ENCODE data around the gene ZMIZ1.

Gene ZMIZ1

GRCh38 chr10:79298403-79299244 is 229.9 kb downstream of the ZMIZ1 start:
- peak; percentile 56 for DNase-seq

GRCh38 chr10:79299397-79300241 is 230.9 kb downstream of the ZMIZ1 start:
- no peak for DNase-seq

DNA sequence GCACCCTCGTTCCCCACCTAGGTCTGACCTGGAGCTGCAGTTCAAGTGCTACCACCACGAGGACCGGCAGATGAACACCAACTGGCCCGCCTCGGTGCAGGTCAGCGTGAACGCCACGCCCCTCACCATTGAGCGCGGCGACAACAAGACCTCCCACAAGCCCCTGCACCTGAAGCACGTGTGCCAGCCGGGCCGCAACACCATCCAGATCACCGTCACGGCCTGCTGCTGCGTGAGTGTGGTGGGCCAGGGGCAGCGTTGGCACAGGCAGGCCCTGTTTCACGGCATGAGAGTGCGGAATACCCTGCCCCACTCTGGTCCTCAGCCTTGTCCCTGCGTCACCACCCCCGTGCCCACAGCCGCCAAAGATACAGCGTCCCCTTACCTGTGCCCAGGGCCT is 231.9 kb downstream of the ZMIZ1 start:
- DNase-seq: no peak

GRCh38 chr10:79301754-79302530 is 233.2 kb downstream of the ZMIZ1 start:
- no peak for DNase-seq

DNA sequence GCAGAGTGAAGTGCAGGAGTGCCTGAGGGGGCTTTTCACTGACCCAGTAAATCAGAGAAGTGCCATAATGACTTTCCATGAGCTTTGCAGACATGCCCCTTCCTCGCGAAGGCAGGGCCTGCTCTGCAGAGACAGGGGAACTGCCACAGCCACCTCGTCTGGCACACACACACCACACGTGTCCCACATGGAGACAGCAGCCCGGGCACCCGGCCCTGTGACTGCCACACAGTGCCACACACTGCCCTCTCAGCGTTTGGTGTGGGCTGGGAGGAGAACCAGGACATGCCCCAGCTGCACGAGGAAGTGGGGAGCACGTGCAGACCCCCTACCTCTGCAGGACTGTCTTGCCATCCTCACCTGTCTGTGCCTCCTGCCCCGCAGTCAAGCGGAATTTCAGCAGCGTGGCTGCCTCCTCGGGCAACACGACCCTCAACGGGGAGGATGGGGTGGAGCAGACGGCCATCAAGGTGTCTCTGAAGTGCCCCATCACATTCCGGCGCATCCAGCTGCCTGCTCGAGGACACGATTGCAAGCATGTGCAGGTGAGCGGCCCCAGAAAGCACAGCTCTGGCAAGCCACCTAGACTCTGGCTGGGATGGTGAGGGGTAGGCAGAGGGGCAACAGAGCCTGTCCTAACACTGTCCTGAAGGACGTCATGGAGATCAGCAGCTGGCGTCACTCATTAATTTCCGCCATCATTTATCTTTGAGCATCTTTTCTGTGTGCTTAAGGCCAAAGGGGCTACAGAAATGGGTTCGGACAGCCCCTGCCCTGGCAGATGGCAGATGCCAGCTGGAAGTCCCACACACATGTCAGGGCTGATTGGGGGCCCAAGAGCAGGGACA is 235.1 kb downstream of the ZMIZ1 start:
- no peak for DNase-seq

GRCh38 chr10:79304479-79305087 is 235.8 kb downstream of the ZMIZ1 start:
- DNase-seq: no peak

GRCh38 chr10:79305515-79305914 is 236.7 kb downstream of the ZMIZ1 start:
- DNase-seq: no peak

- no peak for DNase-seq
These were observed 237.2 kb downstream of the ZMIZ1 start for GRCh38 chr10:79305988-79306387.

DNA sequence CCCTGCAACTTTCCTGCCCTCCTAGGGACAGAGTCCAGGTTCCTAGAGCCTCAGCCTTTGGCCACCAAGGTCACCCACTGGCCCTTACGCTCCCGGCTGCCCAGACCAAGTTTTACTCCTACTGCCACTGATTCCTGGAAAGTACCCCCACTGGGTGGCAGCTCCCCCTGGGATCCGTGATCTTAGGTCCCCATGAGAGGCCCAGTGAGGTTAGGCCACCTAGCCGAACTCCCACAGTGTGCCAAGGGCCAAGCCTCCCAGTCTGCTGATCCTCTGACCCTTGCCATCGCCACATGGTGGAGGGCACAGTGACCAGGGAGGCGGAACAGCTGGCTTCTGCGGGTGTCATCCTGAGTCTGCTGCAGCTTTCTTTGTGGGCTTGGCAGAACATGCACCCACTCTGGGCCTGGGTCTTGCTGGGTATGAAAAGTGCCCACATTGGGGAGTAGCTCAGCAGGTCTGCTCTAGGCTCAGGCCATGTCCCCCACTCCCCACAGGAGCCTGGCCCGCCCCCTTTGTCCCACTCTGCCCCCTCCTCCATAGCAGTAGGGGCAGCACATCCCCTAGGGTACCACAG is 238.0 kb downstream of the ZMIZ1 start:
- DNase-seq: no peak

- no peak for DNase-seq
These were observed 239.2 kb downstream of the ZMIZ1 start for GRCh38 chr10:79308016-79308415.

GRCh38 chr10:79308969-79309665 is 240.4 kb downstream of the ZMIZ1 start:
- no peak for DNase-seq

DNA sequence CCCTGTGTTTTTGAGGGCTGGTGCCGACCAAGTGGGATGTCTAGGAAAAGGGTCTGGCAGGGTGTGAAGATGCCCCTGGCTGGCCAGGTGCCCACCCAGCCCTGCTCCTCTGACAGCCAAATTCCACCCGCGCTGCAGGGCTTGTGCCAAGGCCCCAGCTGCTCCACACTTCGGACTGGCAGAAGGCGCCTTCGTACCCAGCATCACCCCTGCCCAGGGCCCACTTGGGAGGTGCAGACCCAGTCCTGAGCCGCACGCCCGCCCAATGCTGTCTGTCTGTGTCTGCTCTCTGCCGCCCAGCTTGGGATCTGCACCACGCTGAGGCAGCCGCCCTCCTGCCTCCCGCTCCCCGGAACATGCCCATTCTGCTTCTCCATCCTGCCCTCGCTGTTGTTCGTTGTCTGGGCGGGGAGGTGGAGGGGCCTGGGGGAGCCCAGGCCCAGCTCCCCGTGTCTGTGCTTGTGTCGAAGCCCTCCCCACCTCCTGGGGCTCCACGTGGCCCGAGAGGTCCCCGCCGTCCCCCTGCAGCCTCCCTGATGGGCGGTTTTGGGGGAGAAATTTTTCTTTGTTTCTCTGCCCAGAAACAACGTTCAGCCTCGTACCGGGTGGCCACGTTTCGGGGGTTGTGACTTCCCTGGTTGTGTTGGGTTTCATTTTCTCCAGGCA is 241.6 kb downstream of the ZMIZ1 start:
- no peak for DNase-seq

DNA sequence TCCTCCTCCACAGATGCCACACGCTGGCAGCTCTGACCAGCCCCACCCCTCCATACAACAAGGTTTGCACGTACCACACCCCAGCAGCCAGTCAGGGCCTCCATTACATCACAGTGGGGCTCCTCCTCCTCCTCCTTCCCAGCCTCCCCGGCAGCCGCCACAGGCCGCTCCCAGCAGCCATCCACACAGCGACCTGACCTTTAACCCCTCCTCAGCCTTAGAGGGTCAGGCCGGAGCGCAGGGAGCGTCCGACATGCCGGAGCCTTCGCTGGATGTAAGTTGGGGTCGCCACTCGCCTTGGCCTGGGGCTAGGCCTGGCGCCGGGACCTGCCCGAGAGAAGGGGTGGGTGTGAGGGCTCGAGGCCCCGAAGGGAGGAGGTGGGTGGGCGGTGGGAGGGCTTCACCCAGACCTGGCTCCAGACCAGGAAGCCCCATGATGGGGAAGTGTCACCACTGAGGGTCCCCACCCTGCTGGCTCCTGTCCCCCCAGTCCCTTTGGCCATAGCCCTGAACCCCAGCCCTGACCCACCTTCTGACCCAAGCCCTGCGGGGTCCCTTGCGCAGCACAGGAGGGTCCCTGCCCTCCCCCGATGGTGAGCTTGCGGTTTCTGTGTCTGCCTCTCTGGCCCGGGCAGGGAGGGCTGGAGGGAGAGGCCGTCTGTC is 242.3 kb downstream of the ZMIZ1 start:
- DNase-seq: no peak

DNA sequence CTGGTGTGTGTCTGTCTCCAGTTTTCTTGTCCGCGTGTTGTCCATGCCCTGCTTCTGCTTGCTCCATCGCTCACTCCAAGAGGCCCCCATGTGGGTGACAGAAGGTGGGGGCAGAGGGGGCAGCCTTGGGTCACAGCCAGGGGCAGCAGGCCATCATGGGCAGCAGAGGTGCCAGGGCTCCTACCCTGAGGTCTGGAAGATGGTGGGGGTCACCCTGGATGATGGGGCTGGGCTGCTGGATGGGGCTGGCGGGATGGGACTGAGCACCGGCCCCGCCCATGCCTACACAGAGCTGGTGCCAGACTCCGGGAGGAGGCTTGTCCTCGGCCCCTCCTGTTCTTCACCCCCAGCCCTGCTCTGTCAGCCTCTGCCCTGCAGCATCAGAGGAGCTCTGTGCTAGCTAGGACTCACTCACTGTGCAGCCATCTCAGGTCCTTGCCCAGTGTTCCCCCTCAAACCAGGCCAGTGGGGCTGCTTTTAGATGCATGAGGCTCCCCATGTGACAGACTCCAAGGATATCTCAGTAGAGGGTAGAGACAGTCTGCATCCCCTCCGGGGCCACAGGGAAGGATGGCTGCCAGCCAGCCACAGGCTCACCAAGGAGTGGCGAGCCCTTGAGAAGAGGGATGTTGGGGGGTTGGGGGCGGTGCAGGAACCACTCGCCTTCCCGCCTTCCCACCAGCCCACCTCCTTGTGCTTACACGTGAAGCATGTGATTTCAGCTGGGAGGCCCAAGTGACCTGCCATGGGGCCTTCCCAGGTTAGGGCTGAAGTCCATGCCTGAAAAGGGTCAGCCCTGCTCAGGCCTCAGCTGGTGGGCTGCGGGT is 243.0 kb downstream of the ZMIZ1 start:
- DNase-seq: no peak

GRCh38 chr10:79312601-79313187 is 243.9 kb downstream of the ZMIZ1 start:
- DNase-seq: no peak

DNA sequence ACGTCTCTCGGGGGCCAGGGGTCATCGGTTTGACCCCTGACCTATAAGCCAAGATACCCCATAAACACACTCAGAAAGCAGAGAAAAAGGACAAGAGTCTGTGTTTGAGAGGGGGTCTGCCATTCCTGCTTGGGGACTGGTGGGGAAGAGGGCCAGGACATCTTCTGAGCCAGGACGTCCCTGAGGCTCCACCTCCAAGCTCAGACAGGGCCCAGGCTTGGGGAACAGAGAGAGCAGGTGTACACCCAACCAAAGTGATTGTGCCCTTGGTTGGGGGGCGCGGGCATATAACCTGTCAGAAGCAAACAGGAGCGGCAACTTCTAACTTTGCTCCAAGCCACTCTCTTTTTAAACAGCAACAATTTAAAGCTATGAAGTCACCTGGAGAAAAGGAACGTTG is 244.6 kb downstream of the ZMIZ1 start:
- no peak for DNase-seq

- DNase-seq: no peak
These were observed 245.2 kb downstream of the ZMIZ1 start for GRCh38 chr10:79313911-79314439.
